GM23338 (cell line): ENCODE measurements around the gene SPRED2. TPM values are rescaled to one million over a fixed set of nuclear protein-coding genes. Genes with fewer than 3 reads are reported as not detected.

Experiments used
- ATAC-seq: fragments of 200-7000 bp; cut with Tn5 transposase; 3 replicates; pipeline ENCODE4 v1.9.1; 2020
- DNase-seq: peaks from one replicate; pipeline ENCODE4 v3.0.0-alpha.2; 2015; ENCODE audit warnings: low spot score
- H2AFZ ChIP-seq: fragments of 200-600 bp; sonication (generic); 2 replicates; pipeline ENCODE4 v1.8.0; 2016; ENCODE audit warnings: antibody characterized with exemption, mild to moderate bottlenecking, moderate library complexity
- H3F3A ChIP-seq: fragments of 200-600 bp; sonication (generic); replicated peaks from 2 replicates; pipeline ENCODE4 v1.8.0; 2017; ENCODE audit warnings: antibody characterized with exemption, mixed run types, low read depth
- H3K27ac ChIP-seq: fragments of 200-600 bp; sonication (generic); 2 replicates; pipeline ENCODE4 v1.6.1; 2016; ENCODE audit warnings: low read depth
- H3K27me3 ChIP-seq: fragments of 200-600 bp; sonication (generic); 2 replicates; pipeline ENCODE4 v1.8.0; 2016; ENCODE audit warnings: mild to moderate bottlenecking, mixed run types, moderate library complexity; ENCODE audit not compliant: insufficient read depth
- H3K36me3 ChIP-seq: fragments of 200-600 bp; sonication (generic); 2 replicates; pipeline ENCODE4 v1.8.0; 2016; ENCODE audit warnings: mild to moderate bottlenecking; ENCODE audit not compliant: insufficient read depth
- H3K4me1 ChIP-seq: fragments of 200-600 bp; sonication (generic); 2 replicates; pipeline ENCODE4 v1.8.0; 2016; ENCODE audit warnings: mild to moderate bottlenecking, moderate library complexity; ENCODE audit not compliant: insufficient read depth
- H3K4me2 ChIP-seq: fragments of 200-600 bp; sonication (generic); 2 replicates; pipeline ENCODE4 v1.7.1; 2017; ENCODE audit warnings: mixed run types
- H3K4me3 ChIP-seq: fragments of 200-600 bp; sonication (generic); 2 replicates; pipeline ENCODE4 v1.6.1; 2016; ENCODE audit warnings: mixed run types
- H3K79me2 ChIP-seq: fragments of 200-600 bp; sonication (generic); replicated peaks from 2 replicates; pipeline ENCODE4 v1.8.0; 2017; ENCODE audit warnings: mild to moderate bottlenecking; ENCODE audit not compliant: insufficient read depth
- H3K9me2 ChIP-seq: fragments of 200-600 bp; sonication (generic); 2 replicates; pipeline ENCODE4 v1.8.0; 2017; ENCODE audit not compliant: insufficient read depth
- H4K20me1 ChIP-seq: fragments of 200-600 bp; sonication (generic); replicated peaks from 2 replicates; pipeline ENCODE4 v1.8.0; 2017; ENCODE audit warnings: mild to moderate bottlenecking; ENCODE audit not compliant: insufficient read depth
- H3K27ac Mint-ChIP-seq: 2 replicates; pipeline ENCODE4 v1.8.0; 2020; ENCODE audit warnings: inconsistent platforms, mild to moderate bottlenecking, moderate library complexity, mixed read lengths
- H3K27me3 Mint-ChIP-seq: 3 replicates; pipeline ENCODE4 v1.8.0; 2022; ENCODE audit warnings: low read depth, mild to moderate bottlenecking, moderate library complexity, mixed read lengths, inconsistent platforms; ENCODE audit not compliant: insufficient read depth, poor library complexity
- H3K36me3 Mint-ChIP-seq: 3 replicates; pipeline ENCODE4 v1.8.0; 2021; ENCODE audit warnings: low read depth, mild to moderate bottlenecking, inconsistent platforms, moderate library complexity, mixed read lengths
- H3K4me1 Mint-ChIP-seq: 3 replicates; pipeline ENCODE4 v1.8.0; 2020; ENCODE audit warnings: mild to moderate bottlenecking, inconsistent platforms, mixed read lengths
- H3K4me3 Mint-ChIP-seq: 3 replicates; pipeline ENCODE4 v1.8.0; 2021; ENCODE audit warnings: moderate library complexity, mild to moderate bottlenecking, inconsistent platforms, mixed read lengths
- H3K9me3 Mint-ChIP-seq: 3 replicates; pipeline ENCODE4 v1.8.0; 2020; ENCODE audit warnings: moderate library complexity, mild to moderate bottlenecking, inconsistent platforms, mixed read lengths
- CTCF ChIP-seq, 2 experiments: fragments of 200-600 bp in 1 of 2; sonication (generic) in 1 of 2; conservative IDR thresholded peaks; 2 replicates each; pipeline versions ENCODE4 v1.5.1 to v1.6.1; 2016 to 2017; ENCODE audit warnings: antibody characterized with exemption in 2 of 2, low read depth in 2 of 2, mild to moderate bottlenecking in 2 of 2, moderate library complexity in 1 of 2
- ETS1 ChIP-seq: IDR thresholded peaks from 2 replicates; pipeline ENCODE4 v1.6.1; 2016; ENCODE audit warnings: antibody characterized with exemption
- EZH2 ChIP-seq: fragments of 200-600 bp; sonication (generic); IDR thresholded peaks from one replicate; pipeline ENCODE4 v1.8.0; 2017; ENCODE audit warnings: antibody characterized with exemption, mild to moderate bottlenecking, low read depth; ENCODE audit not compliant: unreplicated experiment
- EZH2phosphoT487 ChIP-seq: fragments of 200-600 bp; sonication (generic); IDR thresholded peaks from one replicate; pipeline ENCODE4 v1.8.1; 2018; ENCODE audit warnings: antibody characterized with exemption; ENCODE audit not compliant: unreplicated experiment
- JUNB ChIP-seq: IDR thresholded peaks from one replicate; pipeline ENCODE4 v1.6.1; 2016; ENCODE audit warnings: antibody characterized with exemption; ENCODE audit not compliant: unreplicated experiment
- NANOG ChIP-seq: IDR thresholded peaks from 2 replicates; pipeline ENCODE4 v1.6.1; 2016; ENCODE audit warnings: antibody characterized with exemption, borderline replicate concordance
- POLR2AphosphoS5 ChIP-seq: IDR thresholded peaks from 2 replicates; pipeline ENCODE4 v1.6.1; 2016; ENCODE audit warnings: antibody characterized with exemption, low read depth
- REST ChIP-seq: IDR thresholded peaks from one replicate; pipeline ENCODE4 v1.6.1; 2018; ENCODE audit warnings: antibody characterized with exemption; ENCODE audit not compliant: unreplicated experiment
- STAT1 ChIP-seq: IDR thresholded peaks from one replicate; pipeline ENCODE4 v1.6.1; 2016; ENCODE audit warnings: antibody characterized with exemption; ENCODE audit not compliant: unreplicated experiment
- ZNF114 ChIP-seq: fragments of 250-450 bp; sonication (Bioruptor Pico); IDR thresholded peaks from 2 replicates; pipeline ENCODE4 v1.5.0; 2020; ENCODE audit warnings: mild to moderate bottlenecking, moderate library complexity
- ZNF331 ChIP-seq: fragments of 250-450 bp; sonication (Bioruptor Pico); IDR thresholded peaks from 2 replicates; pipeline ENCODE4 v1.5.0; 2020; ENCODE audit warnings: low read depth, mild to moderate bottlenecking, moderate library complexity
- ZNF462 ChIP-seq: fragments of 250-450 bp; sonication (Bioruptor Pico); IDR thresholded peaks from 2 replicates; pipeline ENCODE4 v1.5.0; 2020; ENCODE audit warnings: mild to moderate bottlenecking, moderate library complexity
- polyA plus RNA-seq: library from polyadenylated mRNA; unstranded; fragments of >200 nt; fragmentation: Nextera tagmentation; extraction: Ambion mirVana; gene quantifications from 2 replicates; pipeline ENCODE4 v1.2.1, GENCODE V29; 2016
- total RNA-seq: library from RNA; depleted of rRNA; stranded (reverse); fragments of >200 nt; shearing (Covaris generic); gene quantifications from 2 replicates; pipeline ENCODE4 v1.2.3, GENCODE V29; 2014

Gene SPRED2
- total and polyA plus RNA-seq, 2 experiments from 2014 or later = 8.7 to 13.0 TPM

GRCh38 chr2:65443509-65444186, 11.2 kb upstream of the SPRED2 start (continued):
- TF ChIP-seq POLR2AphosphoS5 (no peak), EZH2phosphoT487 (no peak), JUNB (no peak), ZNF331 (CRISPR knock-in tag) (no peak), ZNF114 (no peak), CTCF (conservative IDR thresholded peaks at IDR 0.05; ENCODE audit: low read depth in 2 of 2) (no peak), STAT1 (no peak)

- DNase-seq (no peak), ATAC-seq (no peak)
- H3K79me2 ChIP-seq = no peaks in the 10 kb centered on the region
- H3K27me3 ChIP-seq = peaks cover 33% of the 10 kb centered on the region
- no peak overlapping the region for H3K27ac Mint-ChIP-seq
- H3K27ac ChIP-seq = no peak overlapping the region
- H3K9me3 Mint-ChIP-seq = no peaks in the 10 kb centered on the region
- no peaks in the 10 kb centered on the region for H3K9me2 ChIP-seq
- H3K36me3 ChIP-seq = no peaks in the 10 kb centered on the region
- no peak overlapping the region for H3K4me3 Mint-ChIP-seq
- peaks cover 23% of the 10 kb centered on the region for H3K4me1 Mint-ChIP-seq
- peaks cover under 1% of the 10 kb centered on the region; the same call in 1 of the 2 replicates for H3F3A ChIP-seq
- H3K4me3 ChIP-seq = no peak overlapping the region
- H4K20me1 ChIP-seq = peaks cover 6% of the 10 kb centered on the region; the same call in 1 of the 2 replicates
- H2AFZ ChIP-seq = no peak overlapping the region
- no peaks in the 10 kb centered on the region for H3K36me3 Mint-ChIP-seq
- peaks cover 13% of the 10 kb centered on the region for H3K4me1 ChIP-seq
- peaks cover 29% of the 10 kb centered on the region for H3K27me3 Mint-ChIP-seq
- H3K4me2 ChIP-seq = no peak overlapping the region
- TF ChIP-seq EZH2 (no peak), ETS1 (no peak), JUNB (no peak), ZNF462 (no peak), NANOG (no peak), REST (no peak), POLR2AphosphoS5 (no peak)
Observed at GRCh38 chr2:65442420-65443020, 10.1 kb upstream of the SPRED2 start.
